H9 (cell line): ENCODE results near the gene CCDC9B. TPM values are rescaled to one million over a fixed set of nuclear protein-coding genes. Genes with fewer than 3 reads are reported as not detected.

ENCODE experiments used
- DNase-seq: peaks from one replicate; pipeline ENCODE4 v3.0.0-alpha.2; 2017
- H2AFZ ChIP-seq: one replicate; pipeline ENCODE4 v1.6.1; 2013; ENCODE audit warnings: mild to moderate bottlenecking, low read length, control low read depth, moderate library complexity
- H2AK5ac ChIP-seq: 2 replicates; pipeline ENCODE4 v1.6.1; 2013; ENCODE audit warnings: low read length, control low read depth, mixed read lengths; ENCODE audit not compliant: insufficient read length
- H2BK120ac ChIP-seq: one replicate; pipeline ENCODE4 v1.6.1; 2013; ENCODE audit warnings: low read depth, mild to moderate bottlenecking, low read length, control low read depth, inconsistent platforms; ENCODE audit not compliant: poor library complexity, severe bottlenecking
- H2BK12ac ChIP-seq: 2 replicates; pipeline ENCODE4 v1.6.1; 2013; ENCODE audit warnings: low read length, control low read depth, mixed read lengths, low read depth; ENCODE audit not compliant: insufficient read length
- H2BK15ac ChIP-seq: 2 replicates; pipeline ENCODE4 v1.6.1; 2013; ENCODE audit warnings: low read depth, low read length, control low read depth
- H2BK20ac ChIP-seq: one replicate; pipeline ENCODE4 v1.6.1; 2013; ENCODE audit warnings: low read depth, mild to moderate bottlenecking, low read length, control low read depth, inconsistent platforms; ENCODE audit not compliant: poor library complexity, severe bottlenecking
- H2BK5ac ChIP-seq: 2 replicates; pipeline ENCODE4 v1.6.1; 2013; ENCODE audit warnings: low read length, control low read depth, mixed read lengths; ENCODE audit not compliant: insufficient read length
- H3K14ac ChIP-seq: 2 replicates; pipeline ENCODE4 v1.6.1; 2013; ENCODE audit warnings: low read length, control low read depth; ENCODE audit not compliant: insufficient read depth
- H3K18ac ChIP-seq: 2 replicates; pipeline ENCODE4 v1.6.1; 2013; ENCODE audit warnings: low read depth, mild to moderate bottlenecking, mixed read lengths, low read length, control low read depth; ENCODE audit not compliant: insufficient read length
- H3K23ac ChIP-seq: 2 replicates; pipeline ENCODE4 v1.6.1; 2013; ENCODE audit warnings: low read length, control low read depth, mixed read lengths, low read depth; ENCODE audit not compliant: insufficient read length
- H3K23me2 ChIP-seq: 2 replicates; pipeline ENCODE4 v1.6.1; 2013; ENCODE audit warnings: low read depth, mild to moderate bottlenecking, mixed read lengths, low read length, control low read depth; ENCODE audit not compliant: insufficient read length, poor library complexity, severe bottlenecking
- H3K27ac ChIP-seq: 2 replicates; pipeline ENCODE4 v1.5.1; 2013; ENCODE audit warnings: low read length, control low read depth, mixed read lengths, low read depth; ENCODE audit not compliant: insufficient read length
- H3K27me3 ChIP-seq: 2 replicates; pipeline ENCODE4 v1.6.1; 2013; ENCODE audit warnings: low read length, control low read depth, inconsistent platforms; ENCODE audit not compliant: insufficient read depth
- H3K4ac ChIP-seq: 2 replicates; pipeline ENCODE4 v1.6.1; 2013; ENCODE audit warnings: low read depth, mild to moderate bottlenecking, control low read depth, inconsistent platforms, low read length, moderate library complexity
- H3K4me1 ChIP-seq: 2 replicates; pipeline ENCODE4 v1.6.1; 2013; ENCODE audit warnings: low read length, control low read depth, inconsistent platforms; ENCODE audit not compliant: insufficient read depth
- H3K4me2 ChIP-seq: 2 replicates; pipeline ENCODE4 v1.6.1; 2013; ENCODE audit warnings: low read length, control low read depth, mixed read lengths; ENCODE audit not compliant: insufficient read length, insufficient read depth
- H3K56ac ChIP-seq: 2 replicates; pipeline ENCODE4 v1.6.1; 2013; ENCODE audit warnings: low read depth, mild to moderate bottlenecking, mixed read lengths, low read length, control low read depth; ENCODE audit not compliant: insufficient read length
- H3K79me1 ChIP-seq: 2 replicates; pipeline ENCODE4 v1.6.1; 2013; ENCODE audit warnings: low read depth, mild to moderate bottlenecking, moderate library complexity, low read length, control low read depth, inconsistent platforms; ENCODE audit not compliant: insufficient read depth, poor library complexity, severe bottlenecking
- H3K79me2 ChIP-seq: 2 replicates; pipeline ENCODE4 v1.6.1; 2013; ENCODE audit warnings: low read length, control low read depth, inconsistent platforms; ENCODE audit not compliant: insufficient read depth
- H3K9ac ChIP-seq: 2 replicates; pipeline ENCODE4 v1.6.1; 2013; ENCODE audit warnings: low read length, control low read depth, mixed read lengths; ENCODE audit not compliant: insufficient read length; ENCODE audit errors: extremely low read depth
- H3K9me3 ChIP-seq: one replicate; pipeline ENCODE4 v1.6.1; 2013; ENCODE audit warnings: low read depth, low read length, inconsistent platforms; ENCODE audit not compliant: control insufficient read depth
- H3T11ph ChIP-seq: one replicate; pipeline ENCODE4 v1.6.1; 2013; ENCODE audit warnings: mild to moderate bottlenecking, low read length, control low read depth, inconsistent platforms
- H4K20me1 ChIP-seq: one replicate; pipeline ENCODE4 v1.6.1; 2013; ENCODE audit not compliant: control insufficient read depth, insufficient read length, insufficient read depth
- H4K5ac ChIP-seq: 2 replicates; pipeline ENCODE4 v1.6.1; 2013; ENCODE audit warnings: low read depth, mild to moderate bottlenecking, mixed read lengths, low read length, control low read depth; ENCODE audit not compliant: insufficient read length
- H4K8ac ChIP-seq: replicated peaks from 2 replicates; pipeline ENCODE4 v1.6.1; 2013; ENCODE audit warnings: low read length, control low read depth, mixed read lengths, low read depth; ENCODE audit not compliant: insufficient read length
- H4K91ac ChIP-seq: 2 replicates; pipeline ENCODE4 v1.6.1; 2013; ENCODE audit warnings: low read depth, mild to moderate bottlenecking, moderate library complexity, mixed read lengths, low read length, control low read depth; ENCODE audit not compliant: insufficient read length
- H3K27ac Mint-ChIP-seq, 3 experiments: 2 replicates in 2 of 3; 3 replicates in 1 of 3; pipeline ENCODE4 v1.8.0; 2020 to 2021; ENCODE audit warnings: mixed read lengths in 3 of 3, mild to moderate bottlenecking in 1 of 3, moderate library complexity in 1 of 3
- H3K27me3 Mint-ChIP-seq: 2 replicates; pipeline ENCODE4 v1.8.0; 2021; ENCODE audit warnings: low read depth, mild to moderate bottlenecking, moderate library complexity, mixed read lengths
- H3K36me3 Mint-ChIP-seq, 3 experiments: 2 replicates in 2 of 3; 3 replicates in 1 of 3; pipeline ENCODE4 v1.8.0; 2020 to 2021; ENCODE audit warnings: low read depth in 3 of 3, mixed read lengths in 3 of 3; ENCODE audit not compliant: insufficient read depth in 1 of 3
- H3K4me1 Mint-ChIP-seq, 2 experiments: 2 replicates each; pipeline ENCODE4 v1.8.0; 2020; ENCODE audit warnings: mixed read lengths in 2 of 2
- H3K4me3 Mint-ChIP-seq, 2 experiments: 2 replicates in 1 of 2; 3 replicates in 1 of 2; pipeline ENCODE4 v1.8.0; 2020 to 2021; ENCODE audit warnings: mild to moderate bottlenecking in 2 of 2, mixed read lengths in 2 of 2, moderate library complexity in 1 of 2
- H3K9me3 Mint-ChIP-seq, 2 experiments: 2 replicates in 1 of 2; 3 replicates in 1 of 2; pipeline ENCODE4 v1.8.0; 2020; ENCODE audit warnings: mild to moderate bottlenecking in 2 of 2, mixed read lengths in 2 of 2, moderate library complexity in 1 of 2
- CTCF ChIP-seq: fragments of 200-600 bp; sonication (generic); conservative IDR thresholded peaks from 3 replicates; pipeline ENCODE4 v1.8.0; 2021; ENCODE audit warnings: antibody characterized with exemption, mild to moderate bottlenecking
- whole genome bisulfite sequencing: extraction: QIAGEN DNeasy Blood & Tissue Kit; methylation state at CpG from one replicate; pipeline ENCODE4 v1.1.7; 2013; ENCODE audit warnings: missing lambda C conversion rate, low lambda C conversion rate, mixed read lengths; ENCODE audit not compliant: insufficient read length; ENCODE audit errors: extremely low coverage; 5-methylcytosine and 5-hydroxymethylcytosine counted together
- total RNA-seq: library from RNA; stranded (reverse); gene quantifications from 2 replicates; pipeline ENCODE4 v1.2.1, GENCODE V29; 2021

Gene CCDC9B
- total RNA-seq, 1 experiment from 2014 or later: 0.48 TPM

DNA sequence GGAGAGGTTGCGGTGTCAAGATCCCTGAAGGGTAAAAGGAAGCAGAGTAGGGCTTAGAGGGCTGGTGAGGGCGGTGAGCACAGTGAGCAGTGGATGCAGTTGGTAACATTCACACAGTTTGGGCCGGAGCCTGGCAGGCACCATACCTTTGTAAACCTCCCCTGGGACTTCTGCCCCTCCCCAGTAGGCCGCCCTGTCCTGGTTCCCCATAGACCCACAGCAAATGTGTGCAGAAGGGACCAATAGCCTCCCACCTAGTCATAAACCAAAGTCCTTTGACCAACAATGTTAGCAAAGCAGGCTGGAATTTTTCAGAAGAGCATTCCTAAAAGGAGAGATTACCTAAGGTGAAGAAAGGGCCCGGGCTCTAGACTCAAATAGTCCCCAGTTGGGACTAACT lies 8.4 kb upstream of the CCDC9B start:
- no peaks in the 10 kb centered on the region for H3K4me1 ChIP-seq
- no peak overlapping the region for H3K4me3 Mint-ChIP-seq
- no peak overlapping the region for H2BK5ac ChIP-seq
- H3K18ac ChIP-seq: no peak overlapping the region
- no peak overlapping the region for H2BK20ac ChIP-seq
- H2BK15ac ChIP-seq: no peak overlapping the region
- H4K91ac ChIP-seq: no peak overlapping the region
- peaks cover 12% of the 10 kb centered on the region for H3K27me3 Mint-ChIP-seq
- no peak for DNase-seq
- no peak overlapping the region for H2AK5ac ChIP-seq
- no CpG with 5 or more reads among the region's 5 CpGs for WGBS
- H3K9me3 ChIP-seq: no peaks in the 10 kb centered on the region
- no peak overlapping the region for H4K5ac ChIP-seq
- H3K27ac ChIP-seq: no peak overlapping the region
- H3K27ac Mint-ChIP-seq: no peak overlapping the region
- peaks cover 14 to 27% of the 10 kb centered on the region in 2 experiments for H3K4me1 Mint-ChIP-seq
- no peaks in the 10 kb centered on the region for H4K20me1 ChIP-seq
- no peak overlapping the region for H3K14ac ChIP-seq
- no peaks in the 10 kb centered on the region for H3K9me3 Mint-ChIP-seq
- H3K4ac ChIP-seq: no peak overlapping the region
- H3K23ac ChIP-seq: no peak overlapping the region
- no peak overlapping the region for H2BK12ac ChIP-seq
- H3K4me2 ChIP-seq: no peak overlapping the region
- no peak overlapping the region for H3K56ac ChIP-seq
- no peak overlapping the region for H3T11ph ChIP-seq
- no peak overlapping the region for H3K9ac ChIP-seq
- H4K8ac ChIP-seq: no peak overlapping the region
- no peak for TF ChIP-seq CTCF
- H3K79me1 ChIP-seq: no peaks in the 10 kb centered on the region
- no peaks in the 10 kb centered on the region for H3K27me3 ChIP-seq
- H3K36me3 Mint-ChIP-seq: no peaks in the 10 kb centered on the region
- H2BK120ac ChIP-seq: no peak overlapping the region
- no peaks in the 10 kb centered on the region for H3K79me2 ChIP-seq
- H3K23me2 ChIP-seq: no peaks in the 10 kb centered on the region
- no peak overlapping the region for H2AFZ ChIP-seq
